ENCODE results near the gene SRP9. TPM values are rescaled to one million over a fixed set of nuclear protein-coding genes. Genes with fewer than 3 reads are reported as not detected.
A peak's percentile ranks its signal among the peaks of the same experiment; 100 is the strongest.
"Not testable (repeated sequence)": the region's sequence is repeated elsewhere in the genome, so short reads cannot be mapped to it uniquely, and the experiment has no call there.

The SRP9 gene
- total and polyA plus RNA-seq, 8 donors = 195 to 428 (median 382) TPM

DNA sequence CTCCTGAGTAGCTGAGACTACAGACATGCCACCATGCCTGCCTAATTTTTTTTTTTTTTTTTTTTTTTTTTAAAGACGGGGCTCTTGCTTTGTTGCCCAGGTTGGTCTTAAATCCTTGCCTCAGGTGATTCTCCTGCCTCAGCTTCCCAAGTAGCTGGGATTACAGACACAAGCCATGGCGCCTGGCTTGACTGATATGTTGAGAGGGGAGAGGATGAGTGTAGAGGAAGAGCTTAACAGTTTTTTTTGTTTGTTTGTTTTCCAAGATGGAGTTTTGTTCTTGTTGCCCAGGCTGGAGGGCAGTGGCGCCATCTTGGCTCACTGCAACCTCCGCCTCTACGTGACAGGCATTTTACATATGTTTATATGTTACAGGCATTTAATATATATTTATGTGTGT is 2.5 kb downstream of the SRP9 start:
- H3K4me1 ChIP-seq = peaks cover 14 to 67% of the 10 kb centered on the region in 2 donors
- peak overlapping the region in 1 of 2 donors; percentile 92 for H3K27ac ChIP-seq
- no peaks in the 10 kb centered on the region for H3K9me3 ChIP-seq

DNA sequence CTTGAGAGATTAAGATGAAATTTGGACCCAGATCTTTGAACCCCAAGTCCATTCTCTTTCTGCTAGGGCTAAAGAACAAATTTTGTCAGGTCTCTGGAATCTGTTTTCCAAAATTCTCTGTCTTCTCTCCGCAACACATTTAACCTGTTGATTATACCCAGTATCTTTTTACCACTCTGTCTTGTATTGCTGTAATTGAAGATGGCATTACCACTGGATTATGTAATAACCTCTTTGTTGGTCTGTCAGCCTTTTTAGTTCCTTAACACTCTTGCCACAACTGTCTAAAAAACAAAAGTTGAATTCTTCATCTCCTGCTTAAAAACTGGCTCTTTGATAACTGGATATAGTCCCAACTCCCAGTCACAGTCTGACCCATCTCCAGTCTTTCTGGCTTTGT is 3.0 kb downstream of the SRP9 start:
- H3K9me3 ChIP-seq = no peaks in the 10 kb centered on the region
- H3K36me3 ChIP-seq = peaks cover 0 to 22% of the 10 kb centered on the region in 2 donors
- DNase-seq = no peak
- H3K27ac ChIP-seq = peak overlapping the region in 1 of 2 donors; percentile 49
- no peak for ATAC-seq
- no peak overlapping the region for H3K4me3 ChIP-seq
- peaks cover 14 to 67% of the 10 kb centered on the region in 2 donors for H3K4me1 ChIP-seq
- TF ChIP-seq, protein P1, sequence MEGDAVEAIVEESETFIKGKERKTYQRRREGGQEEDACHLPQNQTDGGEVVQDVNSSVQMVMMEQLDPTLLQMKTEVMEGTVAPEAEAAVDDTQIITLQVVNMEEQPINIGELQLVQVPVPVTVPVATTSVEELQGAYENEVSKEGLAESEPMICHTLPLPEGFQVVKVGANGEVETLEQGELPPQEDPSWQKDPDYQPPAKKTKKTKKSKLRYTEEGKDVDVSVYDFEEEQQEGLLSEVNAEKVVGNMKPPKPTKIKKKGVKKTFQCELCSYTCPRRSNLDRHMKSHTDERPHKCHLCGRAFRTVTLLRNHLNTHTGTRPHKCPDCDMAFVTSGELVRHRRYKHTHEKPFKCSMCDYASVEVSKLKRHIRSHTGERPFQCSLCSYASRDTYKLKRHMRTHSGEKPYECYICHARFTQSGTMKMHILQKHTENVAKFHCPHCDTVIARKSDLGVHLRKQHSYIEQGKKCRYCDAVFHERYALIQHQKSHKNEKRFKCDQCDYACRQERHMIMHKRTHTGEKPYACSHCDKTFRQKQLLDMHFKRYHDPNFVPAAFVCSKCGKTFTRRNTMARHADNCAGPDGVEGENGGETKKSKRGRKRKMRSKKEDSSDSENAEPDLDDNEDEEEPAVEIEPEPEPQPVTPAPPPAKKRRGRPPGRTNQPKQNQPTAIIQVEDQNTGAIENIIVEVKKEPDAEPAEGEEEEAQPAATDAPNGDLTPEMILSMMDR (IDR thresholded peaks at IDR 0.05) = no peak
- intact Hi-C loops (cut with DNase I) = no loop called here
- H3K27me3 ChIP-seq = no peaks in the 10 kb centered on the region

More for the DNA sequence above, 2.5 kb downstream of the SRP9 start:
- H3K36me3 ChIP-seq = peaks cover 0 to 17% of the 10 kb centered on the region in 2 donors
- ATAC-seq (no peak), DNase-seq (no peak)
- intact Hi-C loops (cut with DNase I) = no loop called here
- TF ChIP-seq, protein P1 (IDR thresholded peaks at IDR 0.05) = no peak
- H3K27me3 ChIP-seq = no peaks in the 10 kb centered on the region
- H3K4me3 ChIP-seq = peak overlapping the region in 1 of 2 donors; percentile 61

DNA sequence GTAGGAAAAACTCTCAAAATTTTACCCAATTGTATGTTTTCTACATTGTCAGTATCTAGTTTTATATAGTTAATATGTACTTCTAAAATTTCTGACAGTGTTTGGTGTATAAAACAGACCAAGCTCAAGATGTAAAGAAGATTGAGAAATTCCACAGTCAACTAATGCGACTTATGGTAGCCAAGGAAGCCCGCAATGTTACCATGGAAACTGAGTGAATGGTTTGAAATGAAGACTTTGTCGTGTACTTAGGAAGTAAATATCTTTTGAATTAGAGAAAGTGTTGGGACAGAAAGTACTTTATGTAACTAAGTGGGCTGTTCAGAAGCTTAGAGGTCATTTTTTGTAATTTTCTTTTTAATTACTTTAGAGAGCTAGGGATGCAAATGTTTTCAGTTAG is 11.5 kb downstream of the SRP9 start:
- H3K4me3 ChIP-seq; intact Hi-C loops (cut with DNase I); H3K27ac ChIP-seq; H3K27me3 ChIP-seq; H3K4me1 ChIP-seq; DNase-seq; ATAC-seq; H3K9me3 ChIP-seq: not testable (repeated sequence)
- peaks cover 0 to 81% of the 10 kb centered on the region in 2 donors for H3K36me3 ChIP-seq

DNA sequence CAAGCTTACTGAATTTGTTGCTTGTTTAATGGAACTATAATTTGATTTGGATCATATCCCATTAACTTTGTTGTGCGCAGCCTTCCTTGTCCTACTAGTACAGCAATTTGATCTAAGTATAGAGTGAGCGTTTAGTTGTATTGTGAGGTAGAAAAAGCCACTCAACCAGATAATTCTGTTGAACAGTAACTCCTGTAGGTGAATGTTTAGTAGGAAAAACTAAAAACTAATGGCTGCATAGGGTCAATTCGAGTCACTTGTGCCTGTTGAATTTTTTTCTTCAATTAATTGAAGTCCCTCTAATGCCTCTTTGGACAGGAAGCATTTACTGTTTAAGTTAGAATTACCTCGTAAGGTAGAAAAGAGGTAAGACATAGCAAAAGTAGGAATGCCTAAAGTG is 17.3 kb downstream of the SRP9 start:
- H3K27ac ChIP-seq = no peak overlapping the region
- H3K36me3 ChIP-seq = peaks cover 0 to 31% of the 10 kb centered on the region in 2 donors
- TF ChIP-seq, protein P1 (IDR thresholded peaks at IDR 0.05) = no peak
- DNase-seq = no peak
- H3K4me1 ChIP-seq = no peaks in the 10 kb centered on the region
- intact Hi-C loops (cut with DNase I) = no loop called here
- ATAC-seq = no peak
- no peak overlapping the region for H3K4me3 ChIP-seq
- no peaks in the 10 kb centered on the region for H3K9me3 ChIP-seq
- no peaks in the 10 kb centered on the region for H3K27me3 ChIP-seq

DNA sequence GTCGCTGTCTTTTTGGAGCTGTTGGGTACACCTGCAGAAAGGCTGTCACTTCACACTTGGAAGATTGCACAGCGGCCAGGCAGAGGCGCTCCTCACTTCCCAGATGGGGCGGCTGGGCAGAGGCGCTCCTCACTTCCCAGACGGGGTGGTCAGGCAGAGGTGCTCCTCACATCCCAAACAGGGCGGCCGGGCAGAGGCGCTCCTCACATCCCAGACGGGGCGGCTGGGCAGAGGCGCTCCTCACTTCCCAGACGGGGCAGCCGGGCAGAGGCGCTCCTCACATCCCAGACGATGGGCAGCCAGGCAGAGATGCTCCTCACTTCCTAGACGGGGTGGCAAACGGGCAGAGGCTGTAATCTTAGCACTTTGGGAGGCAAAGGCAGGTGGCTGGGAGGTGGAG is 18.5 kb downstream of the SRP9 start:
- H3K4me1 ChIP-seq; ATAC-seq; H3K9me3 ChIP-seq; H3K4me3 ChIP-seq; H3K27me3 ChIP-seq; intact Hi-C loops (cut with DNase I); DNase-seq; H3K27ac ChIP-seq: not testable (repeated sequence)
- peaks cover 0 to 20% of the 10 kb centered on the region in 2 donors for H3K36me3 ChIP-seq

DNA sequence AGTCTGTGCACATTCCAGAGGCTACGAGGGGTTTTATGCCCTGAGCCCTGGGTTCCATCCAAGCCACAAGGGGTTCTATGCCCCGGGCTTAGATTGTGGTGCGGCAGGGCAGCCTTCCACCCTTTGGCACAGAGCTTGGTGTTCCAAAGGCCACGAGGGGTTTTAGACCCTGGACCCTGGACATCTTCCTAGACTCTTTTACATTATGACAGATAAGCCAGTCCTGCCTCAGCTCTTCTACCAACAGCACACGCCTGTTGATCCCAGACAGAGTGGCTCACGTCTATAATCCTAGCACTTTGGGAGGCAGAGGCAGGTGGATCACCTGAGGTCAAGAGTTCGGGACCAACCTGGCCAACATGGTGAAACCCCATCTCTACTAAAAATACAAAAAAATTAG is 23.5 kb downstream of the SRP9 start:
- H3K27me3 ChIP-seq; ATAC-seq; H3K4me1 ChIP-seq; H3K4me3 ChIP-seq; H3K9me3 ChIP-seq; intact Hi-C loops (cut with DNase I); DNase-seq; H3K36me3 ChIP-seq; H3K27ac ChIP-seq: not testable (repeated sequence)

DNA sequence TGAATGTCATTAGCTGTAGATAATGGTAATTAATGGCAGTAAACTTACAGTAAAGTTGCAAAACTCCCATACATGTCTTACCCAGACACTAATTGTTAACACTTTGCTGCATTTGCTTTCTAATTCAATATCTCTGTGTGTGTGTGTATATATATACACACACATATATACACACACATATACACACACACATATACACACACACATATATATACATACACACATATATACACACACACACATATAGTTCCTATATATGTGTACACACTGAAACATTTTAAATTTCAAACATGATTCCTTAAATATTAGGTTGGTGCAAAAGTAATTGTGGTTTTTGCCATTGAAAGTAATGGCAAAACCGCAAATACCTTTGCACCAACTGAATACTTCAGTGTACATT is 28.6 kb downstream of the SRP9 start:
- TF ChIP-seq, protein P1 (IDR thresholded peaks at IDR 0.05) = no peak
- DNase-seq (no peak), ATAC-seq (no peak)
- intact Hi-C loops (cut with DNase I) = no loop called here
- H3K4me1 ChIP-seq = peaks cover 8 to 20% of the 10 kb centered on the region in 2 donors
- no peak overlapping the region for H3K27ac ChIP-seq
- H3K9me3 ChIP-seq = no peaks in the 10 kb centered on the region
- no peak overlapping the region for H3K4me3 ChIP-seq
- H3K27me3 ChIP-seq = no peaks in the 10 kb centered on the region
- H3K36me3 ChIP-seq = no peaks in the 10 kb centered on the region

DNA sequence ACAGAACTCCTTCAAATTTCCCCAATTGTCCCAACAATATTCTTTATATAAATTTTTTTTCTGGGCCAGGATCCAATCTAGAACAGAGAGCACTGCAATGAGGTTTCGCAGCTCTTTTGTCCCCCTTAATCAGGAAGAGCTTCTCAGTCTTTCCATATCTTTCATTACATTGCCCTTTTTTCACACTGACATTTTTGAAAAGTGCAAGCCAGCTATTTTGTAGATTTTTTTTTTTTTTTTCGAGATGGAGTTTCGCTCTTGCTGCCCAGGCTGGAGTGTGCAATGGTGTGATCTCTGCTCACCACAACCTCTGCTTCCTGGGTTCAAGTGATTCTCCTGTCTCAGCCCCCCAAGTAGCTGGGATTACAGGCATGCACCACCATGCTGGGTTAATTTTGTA is 29.1 kb downstream of the SRP9 start:
- H3K4me3 ChIP-seq; H3K36me3 ChIP-seq; DNase-seq; intact Hi-C loops (cut with DNase I); H3K9me3 ChIP-seq; ATAC-seq; H3K27me3 ChIP-seq; H3K27ac ChIP-seq: not testable (repeated sequence)
- peaks cover 13 to 24% of the 10 kb centered on the region in 2 donors for H3K4me1 ChIP-seq

All from left lung (tissue), 10 donors.